HG03378 (cell line): ENCODE results near the gene ATG4B.
"Not testable (repeated sequence)": the region's sequence is repeated elsewhere in the genome, so short reads cannot be mapped to it uniquely, and the experiment has no call there.

Experiments
- ATAC-seq: cut with Tn5 transposase; IDR thresholded peaks from one replicate; pipeline ENCODE4 v1.9.1; 2021; ENCODE audit warnings: mild to moderate bottlenecking, moderate library complexity; ENCODE audit not compliant: unreplicated experiment

ATG4B gene

DNA sequence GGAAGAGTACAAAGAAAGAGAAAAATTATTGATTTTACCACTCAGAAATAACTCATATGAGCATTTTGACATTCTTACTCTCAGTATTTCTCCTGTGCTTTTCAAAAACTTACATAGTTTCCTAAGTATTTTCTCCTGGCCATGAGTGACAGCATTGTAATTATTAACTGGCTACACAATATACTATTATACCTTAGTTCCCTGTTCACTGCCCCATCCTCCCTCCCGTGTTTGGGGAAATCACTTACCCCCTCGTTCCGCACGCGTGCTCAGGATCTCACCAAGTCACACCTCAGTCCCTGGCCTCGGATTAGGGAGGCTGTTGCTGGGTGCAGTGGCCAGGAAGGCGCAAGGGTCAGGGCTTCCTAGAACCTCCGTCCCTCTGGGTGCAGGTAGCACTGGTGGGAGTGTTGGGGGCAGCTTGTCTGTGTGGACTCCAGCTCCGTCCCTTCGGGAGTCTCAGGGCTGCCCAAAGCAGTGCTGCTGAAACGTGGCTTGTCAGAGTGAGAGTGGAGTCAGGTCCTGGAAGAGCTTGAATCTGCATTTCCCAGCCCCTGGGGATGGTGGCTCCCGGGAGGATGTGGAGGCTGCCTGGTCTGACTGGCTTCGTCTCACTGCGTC is 23.2 kb downstream of the ATG4B start:
- ATAC-seq: no peak

DNA sequence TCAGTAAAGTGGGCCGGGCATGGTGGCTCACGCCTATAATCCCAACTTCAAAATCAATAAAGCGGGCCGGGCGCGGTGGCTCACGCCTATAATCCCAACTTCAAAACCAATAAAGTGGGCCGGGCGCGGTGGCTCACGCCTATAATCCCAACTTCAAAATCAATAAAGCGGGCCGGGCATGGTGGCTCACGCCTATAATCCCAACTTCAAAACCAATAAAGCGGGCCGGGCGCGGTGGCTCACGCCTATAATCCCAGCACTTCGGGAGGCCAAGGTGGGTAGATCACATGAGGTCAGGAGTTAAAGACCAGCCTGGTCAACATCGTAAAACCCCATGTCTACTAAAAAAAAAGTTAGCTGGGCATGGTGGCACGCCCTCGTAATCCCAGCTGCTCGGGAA is 25.2 kb downstream of the ATG4B start:
- ATAC-seq: not testable (repeated sequence)

DNA sequence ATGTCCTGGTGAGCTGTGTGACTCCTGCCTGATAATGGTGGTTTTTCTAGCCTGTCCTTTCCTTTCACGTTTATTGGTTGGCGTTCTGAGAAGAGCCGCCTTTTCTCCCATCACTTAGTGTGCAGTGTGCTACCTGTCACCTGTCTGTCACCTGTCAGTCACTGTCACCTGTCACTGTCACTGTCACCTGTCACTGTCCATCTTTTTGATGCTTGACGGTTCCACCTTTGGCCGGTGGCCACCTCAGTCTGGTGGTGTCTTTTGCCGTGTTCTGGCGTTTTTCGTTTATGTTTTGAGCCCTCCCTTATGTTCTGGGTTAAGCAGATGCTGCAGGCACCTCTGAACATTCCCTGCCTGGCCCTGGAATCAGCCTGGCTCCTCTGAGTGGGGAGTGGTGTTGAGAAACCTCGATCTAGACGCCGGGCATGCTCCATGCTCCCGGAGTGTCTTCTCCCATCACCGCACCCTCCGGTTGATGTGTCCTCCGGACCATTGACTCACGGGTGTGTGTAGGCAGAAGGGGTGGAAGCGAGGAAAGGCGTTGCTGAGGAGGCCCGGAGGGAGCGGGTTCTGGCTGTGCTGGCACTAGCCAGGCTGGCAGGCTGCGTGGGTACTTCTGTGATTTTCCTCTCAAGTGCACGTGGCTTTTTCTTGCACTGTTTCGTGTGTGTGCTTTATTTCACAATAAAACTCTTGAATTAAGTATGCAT is 28.4 kb downstream of the ATG4B start:
- no peak for ATAC-seq

DNA sequence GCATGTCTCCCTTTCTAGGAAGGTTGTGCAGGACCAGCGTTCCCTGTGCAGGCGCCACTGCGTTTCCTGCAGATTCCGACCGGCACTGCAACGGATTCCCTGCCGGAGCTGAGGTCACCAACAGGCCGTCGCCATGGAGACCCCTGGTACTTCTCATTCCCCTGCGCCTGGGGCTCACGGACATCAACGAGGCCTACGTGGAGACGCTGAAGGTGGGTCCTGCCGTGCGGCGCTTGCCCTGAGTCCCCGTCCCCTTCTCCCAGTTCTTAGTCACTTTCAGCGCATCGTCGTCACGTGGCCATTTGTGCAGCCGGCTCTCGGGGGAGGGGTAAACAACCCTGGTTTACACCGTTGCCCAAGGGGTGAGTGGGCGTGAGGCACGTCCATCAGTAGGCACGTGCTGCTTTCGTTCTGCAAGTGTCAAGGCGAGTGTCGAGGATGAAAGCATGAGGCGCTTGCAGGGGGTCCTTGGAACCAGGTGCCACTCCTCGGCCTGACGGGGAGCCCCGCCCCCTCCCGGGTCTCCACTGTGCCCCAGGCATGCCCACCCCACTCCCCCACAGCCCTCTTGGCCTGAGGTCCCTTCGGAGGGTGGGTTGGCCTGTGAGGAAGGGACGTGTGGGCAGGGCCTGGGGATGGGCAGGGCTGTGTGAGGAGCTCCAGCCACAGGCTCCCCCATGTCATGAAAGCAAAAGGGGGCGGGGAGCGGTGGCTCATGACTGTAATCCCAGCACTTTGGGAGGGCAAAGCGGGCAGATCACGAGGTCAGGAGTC is 29.3 kb downstream of the ATG4B start:
- no peak for ATAC-seq

DNA sequence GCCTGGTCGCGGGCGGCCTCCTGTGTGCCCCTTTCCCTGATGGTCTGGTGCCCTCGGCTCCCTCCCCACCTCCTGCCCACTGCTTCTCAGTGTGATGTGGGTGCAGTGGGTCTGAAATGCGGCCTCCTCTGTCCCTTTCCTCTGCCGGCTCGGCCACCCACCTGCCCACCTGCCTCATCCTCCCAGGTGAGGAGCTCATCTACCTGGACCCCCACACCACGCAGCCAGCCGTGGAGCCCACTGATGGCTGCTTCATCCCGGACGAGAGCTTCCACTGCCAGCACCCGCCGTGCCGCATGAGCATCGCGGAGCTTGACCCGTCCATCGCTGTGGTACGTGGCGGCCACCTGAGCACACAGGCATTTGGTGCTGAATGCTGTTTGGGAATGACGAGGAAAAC is 30.9 kb downstream of the ATG4B start:
- no peak for ATAC-seq

DNA sequence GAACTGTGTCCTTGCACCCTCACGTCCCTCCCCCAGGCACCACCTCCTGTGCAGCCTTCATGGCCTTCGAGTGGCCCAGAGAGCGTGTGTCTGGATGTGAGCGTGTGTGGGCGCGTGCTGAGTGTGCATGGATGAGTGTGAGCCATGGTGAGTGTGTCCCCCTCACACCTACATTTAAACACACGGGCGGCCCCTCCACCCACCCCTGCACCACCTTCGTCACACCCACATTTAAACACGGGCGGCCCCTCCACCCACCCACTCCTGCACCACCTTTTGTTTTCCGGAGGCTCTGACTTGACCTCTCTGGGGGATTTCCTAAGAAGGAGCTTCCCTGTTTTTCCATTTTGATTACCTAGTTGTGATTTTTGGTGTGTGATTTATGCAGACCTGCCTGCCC is 31.3 kb downstream of the ATG4B start:
- no peak for ATAC-seq

DNA sequence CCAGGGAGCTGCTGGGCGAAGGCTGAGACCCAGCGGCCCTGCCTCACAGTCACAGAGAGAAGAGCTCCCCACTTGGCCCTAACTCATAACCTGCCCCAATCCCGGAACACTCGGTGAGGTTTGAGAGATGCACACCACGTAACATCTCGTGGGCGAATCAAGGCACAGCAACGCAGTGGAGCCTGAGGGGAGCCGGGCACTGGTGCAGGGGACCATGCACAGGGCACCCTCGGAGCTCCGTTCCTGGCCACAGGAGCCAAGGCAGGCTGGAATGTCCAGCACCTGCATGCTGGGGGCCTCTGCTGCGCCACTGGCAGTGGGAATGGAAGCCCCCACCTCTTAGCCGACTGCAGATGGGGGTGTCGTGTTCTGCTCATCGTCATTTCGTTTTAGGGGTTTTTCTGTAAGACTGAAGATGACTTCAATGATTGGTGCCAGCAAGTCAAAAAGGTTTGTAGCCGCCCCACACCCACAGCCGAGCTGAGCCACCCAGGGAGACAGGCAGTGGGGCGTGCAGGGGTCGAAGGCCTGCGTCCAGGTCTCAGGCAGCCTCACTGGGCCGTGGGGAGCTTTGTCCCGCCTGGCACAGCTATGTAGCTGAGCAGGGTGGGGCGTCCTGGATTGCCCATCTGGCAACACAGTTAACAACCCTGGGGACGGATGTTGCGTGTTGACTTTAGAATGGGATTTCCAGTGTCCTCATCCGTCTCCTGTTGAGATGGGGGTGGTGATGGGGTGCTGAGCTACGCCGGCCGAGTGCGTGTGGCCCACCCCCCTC is 33.0 kb downstream of the ATG4B start:
- no peak for ATAC-seq

DNA sequence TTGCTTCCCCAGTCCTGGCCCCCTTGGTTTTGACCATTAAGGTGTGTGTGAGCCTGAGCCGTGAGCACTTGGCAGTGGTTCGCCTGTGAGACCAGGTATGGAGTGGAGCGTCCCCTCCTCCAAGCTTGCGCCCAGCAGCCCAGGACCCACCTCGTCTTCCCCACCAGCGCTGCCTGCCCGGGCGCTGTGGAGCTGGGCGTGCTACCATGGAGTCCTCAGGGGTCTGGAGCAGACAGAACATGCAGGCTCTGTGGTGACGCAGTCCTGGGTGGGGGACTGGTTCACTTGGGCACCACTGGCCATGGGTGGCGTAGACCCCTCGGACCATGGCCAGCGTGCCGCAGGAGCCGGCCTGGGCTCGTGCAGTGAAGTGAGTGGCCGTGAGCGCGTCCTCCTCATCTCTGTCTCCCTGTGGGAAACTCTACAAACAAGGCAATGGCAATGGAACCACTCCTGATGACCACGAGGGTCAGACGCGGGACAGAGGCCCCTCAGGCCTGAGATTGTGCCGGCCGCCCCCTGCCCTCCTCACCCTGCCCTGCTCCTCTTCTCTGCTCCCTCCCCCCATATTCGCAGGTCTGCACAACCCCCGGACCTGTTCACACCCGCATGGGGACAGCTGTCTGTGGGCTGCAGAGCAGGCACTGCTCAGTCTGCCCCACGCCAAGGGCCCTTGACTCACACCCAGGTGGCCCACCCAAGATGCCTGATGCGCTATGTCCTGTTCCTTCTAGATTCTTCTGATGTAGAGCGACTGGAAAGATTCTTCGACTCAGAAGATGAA is 34.2 kb downstream of the ATG4B start:
- ATAC-seq: no peak

DNA sequence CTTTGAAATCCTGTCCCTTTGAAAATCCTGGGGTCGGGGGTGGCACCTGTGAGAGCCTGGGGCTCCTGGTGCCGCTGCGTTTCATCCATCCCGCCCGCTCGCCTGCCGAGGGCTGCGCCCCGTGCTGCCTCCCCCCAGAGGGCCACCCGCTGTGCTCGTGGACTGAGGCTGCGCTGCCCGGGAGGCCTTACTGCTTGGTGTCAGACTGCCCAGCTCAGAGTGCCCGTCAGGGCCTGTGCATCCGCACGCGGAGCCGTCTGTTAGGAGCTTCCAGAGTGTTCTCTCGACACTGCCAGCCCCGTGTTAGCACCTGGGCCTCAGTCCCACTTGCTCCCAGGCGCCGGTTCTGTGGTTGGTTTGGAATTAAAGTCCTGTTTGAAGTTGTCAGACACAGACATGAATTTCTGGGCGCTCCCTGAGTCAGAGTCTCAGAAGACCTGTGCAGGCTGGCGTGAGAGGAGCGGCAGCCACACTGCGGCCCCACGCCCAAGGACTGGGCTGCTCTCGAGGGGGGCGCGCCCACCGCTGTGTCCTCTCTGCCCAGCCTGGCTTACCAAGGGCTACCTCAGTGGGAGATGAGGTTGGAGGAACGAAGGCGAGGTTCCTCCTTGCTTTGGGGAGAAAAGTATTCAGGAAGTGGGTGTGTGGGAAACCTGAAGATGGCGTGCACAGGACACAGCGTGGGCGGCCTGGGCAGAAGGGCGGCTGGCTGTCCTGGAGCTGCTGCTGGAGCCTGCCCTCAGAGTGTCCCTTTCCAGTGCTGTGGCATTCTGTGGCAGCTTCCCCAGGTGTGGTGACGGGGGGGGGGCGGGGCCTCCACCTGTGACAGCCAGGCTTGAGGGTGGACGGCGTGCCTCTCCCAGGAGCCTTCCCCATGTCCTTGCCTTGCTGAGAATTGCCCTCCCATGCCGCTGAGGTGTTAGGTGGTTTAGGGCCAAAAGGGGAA is 35.0 kb downstream of the ATG4B start:
- ATAC-seq: no peak

DNA sequence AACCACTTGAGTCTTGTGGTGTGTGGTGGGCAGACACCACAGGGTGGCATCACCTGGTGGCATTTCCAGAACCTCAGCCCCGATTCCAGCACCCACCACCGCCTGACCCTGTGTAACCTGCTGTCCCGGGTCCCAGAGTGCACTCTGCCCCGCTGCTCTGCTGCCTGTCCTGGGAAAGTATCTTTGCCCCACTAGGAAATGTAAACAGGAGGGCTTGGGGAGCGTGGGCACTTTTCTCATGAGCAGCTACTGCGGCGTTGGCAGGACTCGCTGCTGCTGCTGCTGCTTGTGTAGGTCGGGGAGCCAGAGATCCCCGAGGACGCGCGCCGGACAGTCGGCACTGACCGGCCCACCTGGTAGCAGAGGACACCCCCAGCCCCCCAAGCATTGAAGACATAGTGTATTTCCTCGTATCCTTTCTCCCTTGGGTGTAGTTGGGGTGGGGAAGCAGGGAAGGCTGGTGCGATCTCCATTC is 35.7 kb downstream of the ATG4B start:
- no peak for ATAC-seq

DNA sequence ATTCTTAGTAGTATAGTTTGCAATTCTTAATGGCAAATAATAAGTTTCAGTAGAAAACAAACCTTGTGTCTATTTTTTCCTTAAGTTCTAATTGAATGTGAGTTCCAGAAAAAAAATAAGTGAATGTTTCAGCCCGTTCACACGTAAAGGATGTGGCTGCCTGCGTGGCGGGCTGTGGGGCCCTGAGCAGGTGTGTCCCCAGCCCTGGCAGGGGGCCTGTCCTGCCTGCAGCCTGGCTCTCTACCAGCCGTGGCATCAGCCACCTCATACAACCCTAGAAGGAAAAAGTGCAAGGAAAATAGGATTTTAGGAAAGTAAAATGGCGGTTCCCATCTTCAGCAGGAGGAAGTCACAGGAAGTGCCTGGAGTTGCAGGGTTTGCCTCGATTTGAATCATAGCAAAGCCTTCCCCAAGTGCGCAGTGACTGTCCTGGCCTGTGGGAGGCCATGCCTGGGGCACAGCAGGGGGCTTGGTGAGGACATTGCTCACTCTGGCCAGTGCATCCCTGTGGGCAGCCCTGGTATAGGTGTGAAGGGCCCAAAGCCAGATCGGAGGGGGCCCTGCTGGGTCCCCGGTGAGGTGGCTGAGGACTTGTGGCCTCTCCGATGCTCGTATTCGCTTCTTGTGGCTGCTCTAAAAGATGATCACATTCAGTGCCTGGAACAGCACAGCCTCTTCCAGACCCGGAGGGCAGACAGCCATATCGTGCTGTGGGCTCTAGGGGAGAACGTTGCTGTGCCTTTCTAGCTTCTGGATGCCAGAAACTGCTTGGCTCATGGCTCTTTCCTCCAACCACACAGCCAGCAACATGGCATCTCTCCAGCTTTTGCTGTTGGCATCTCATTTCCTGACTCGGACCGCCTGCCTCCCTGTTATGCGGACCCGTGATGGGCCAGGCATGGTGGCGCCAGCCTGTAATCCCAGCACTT is 36.6 kb downstream of the ATG4B start:
- no peak for ATAC-seq

DNA sequence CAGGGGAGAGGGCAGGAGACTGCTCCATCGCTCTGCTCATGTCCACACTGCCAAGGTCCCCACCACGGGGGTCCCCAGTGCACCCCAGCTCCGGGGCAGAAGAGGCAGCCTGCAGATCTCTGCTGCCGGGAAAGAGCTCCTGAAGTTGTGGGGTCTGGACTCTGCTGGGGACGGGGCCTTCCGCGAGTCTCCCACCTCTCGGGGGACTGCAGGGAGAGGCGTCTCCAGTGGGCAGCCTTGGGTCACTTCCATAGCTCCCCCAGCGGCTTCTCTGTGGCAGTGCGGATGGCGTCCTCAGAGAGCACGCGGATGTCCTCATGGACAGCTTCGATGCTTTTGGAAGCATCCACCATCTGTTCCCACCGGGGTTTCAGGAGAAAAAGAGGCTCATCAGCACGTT is 38.4 kb downstream of the ATG4B start:
- ATAC-seq: no peak

DNA sequence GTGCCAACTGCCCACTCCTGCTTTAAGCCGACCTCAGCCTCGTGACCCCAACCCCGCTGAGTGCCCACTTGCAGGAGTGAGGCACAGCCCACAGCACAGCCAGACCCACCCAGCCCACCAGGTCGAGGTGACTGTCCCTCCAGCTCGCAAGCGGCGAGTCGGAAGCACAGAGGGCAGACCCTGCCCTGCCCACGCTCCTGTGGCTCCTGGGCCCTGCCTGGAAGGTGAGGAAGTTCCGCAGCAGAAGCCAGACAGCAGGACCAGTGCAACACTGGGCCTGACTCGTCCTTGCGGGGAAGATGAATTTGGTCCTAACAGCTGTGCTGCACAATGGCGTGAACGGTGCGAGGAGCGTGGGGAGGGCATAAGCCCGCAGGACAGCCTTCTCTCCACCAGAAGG is 39.2 kb downstream of the ATG4B start:
- no peak for ATAC-seq

DNA sequence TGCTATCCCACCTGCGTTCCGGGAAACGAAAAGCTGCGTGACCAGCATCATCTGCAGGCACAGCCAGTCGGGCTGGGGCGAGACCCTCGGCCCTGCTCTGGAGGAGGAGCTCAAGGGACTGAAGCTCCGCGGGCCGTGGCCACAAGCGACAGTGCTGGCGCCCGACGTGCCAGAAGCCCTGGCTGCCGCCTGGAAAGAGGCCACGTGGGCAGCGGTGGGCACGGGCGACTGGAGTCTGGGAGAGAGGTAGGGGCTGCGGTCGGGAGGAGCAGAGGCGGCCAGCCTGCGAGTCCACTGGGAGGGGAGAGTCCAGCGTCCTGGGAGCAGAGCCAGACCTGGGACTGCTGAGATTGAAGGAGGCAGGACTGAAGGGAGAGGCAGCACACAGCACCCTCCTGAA is 39.9 kb downstream of the ATG4B start:
- no peak for ATAC-seq

DNA sequence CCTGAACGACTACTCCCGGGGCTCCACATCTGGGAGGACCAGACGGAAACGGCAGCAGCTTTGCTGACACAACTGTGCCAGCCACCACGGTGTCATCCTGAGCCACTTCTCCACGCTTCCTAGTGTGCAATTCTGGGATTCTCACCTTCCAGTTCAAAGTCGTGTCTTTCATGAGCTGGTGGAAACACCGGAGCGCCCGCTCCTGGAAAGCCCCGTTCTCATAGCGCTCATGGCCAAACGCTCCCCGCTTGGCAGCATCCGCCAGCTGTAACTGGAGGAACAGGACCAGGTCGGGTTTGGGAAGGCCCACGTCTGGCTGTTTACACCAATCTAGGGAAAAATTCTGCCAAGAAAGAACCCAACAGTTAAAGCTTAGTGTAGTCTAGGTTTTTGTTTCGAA is 40.8 kb downstream of the ATG4B start:
- no peak for ATAC-seq

DNA sequence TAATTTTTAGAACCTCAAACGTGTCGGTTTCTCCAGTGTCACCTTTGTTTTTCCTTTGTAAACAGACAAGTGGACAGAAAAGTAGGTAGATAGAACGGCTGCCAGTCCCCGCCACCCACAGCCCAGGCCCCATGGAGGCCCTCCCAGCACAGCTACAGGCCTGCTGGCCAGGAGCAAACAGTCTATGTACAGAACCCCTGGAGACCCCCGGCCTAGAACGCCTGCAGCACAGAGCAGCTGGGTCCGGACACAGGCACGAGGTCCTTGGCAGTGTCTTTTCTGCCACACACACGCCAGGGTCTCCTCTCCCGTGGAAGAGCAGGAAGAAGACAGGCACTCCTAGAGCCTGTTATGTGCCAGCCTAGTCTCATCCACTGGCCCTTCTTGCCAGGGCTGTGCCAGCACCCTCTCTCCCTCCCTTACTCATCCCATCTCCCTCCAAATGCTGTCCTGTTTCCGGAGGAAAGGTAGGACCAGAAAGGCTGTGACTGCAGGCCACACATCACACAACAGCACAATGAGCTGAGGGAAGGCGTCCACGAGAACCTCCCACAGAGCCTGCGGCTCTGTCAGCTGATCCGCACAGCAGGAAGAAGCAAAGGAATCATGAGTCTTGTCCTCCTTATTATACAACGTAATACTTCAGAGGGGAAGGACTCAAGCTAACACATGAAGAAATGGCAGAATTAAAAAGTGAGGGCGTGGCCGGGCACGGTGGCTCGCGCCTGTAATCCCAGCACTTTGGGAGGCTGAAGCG is 41.5 kb downstream of the ATG4B start:
- no peak for ATAC-seq

DNA sequence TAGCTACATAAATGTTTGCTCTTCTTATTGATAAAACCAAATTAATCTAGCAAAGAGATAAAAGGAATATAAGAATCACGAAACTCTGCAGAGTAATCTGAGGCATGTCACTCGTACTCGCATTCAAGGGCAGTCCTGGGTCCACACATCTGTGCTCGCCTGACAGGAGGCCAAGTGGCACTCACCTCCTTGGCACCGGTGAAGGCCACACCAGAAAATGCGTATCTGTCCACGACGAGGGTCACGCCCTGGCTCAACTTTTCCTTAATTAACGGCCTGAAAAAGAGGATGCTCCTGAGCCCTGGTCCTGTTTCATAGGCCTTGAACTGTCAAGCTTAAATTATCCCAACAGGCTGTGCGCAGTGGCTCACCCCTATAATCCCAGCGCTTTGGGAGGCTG is 42.6 kb downstream of the ATG4B start:
- ATAC-seq: no peak
